Pons (tissue), 1 donor: ENCODE measurements around the gene TAOK1.
"Not testable (repeated sequence)": the region's sequence is repeated elsewhere in the genome, so short reads cannot be mapped to it uniquely, and the experiment has no call there.

Source experiments
- DNase-seq: peaks from one replicate; pipeline ENCODE4 v3.0.0-alpha.2; 2016; ENCODE audit warnings: low spot score

Gene TAOK1

DNA sequence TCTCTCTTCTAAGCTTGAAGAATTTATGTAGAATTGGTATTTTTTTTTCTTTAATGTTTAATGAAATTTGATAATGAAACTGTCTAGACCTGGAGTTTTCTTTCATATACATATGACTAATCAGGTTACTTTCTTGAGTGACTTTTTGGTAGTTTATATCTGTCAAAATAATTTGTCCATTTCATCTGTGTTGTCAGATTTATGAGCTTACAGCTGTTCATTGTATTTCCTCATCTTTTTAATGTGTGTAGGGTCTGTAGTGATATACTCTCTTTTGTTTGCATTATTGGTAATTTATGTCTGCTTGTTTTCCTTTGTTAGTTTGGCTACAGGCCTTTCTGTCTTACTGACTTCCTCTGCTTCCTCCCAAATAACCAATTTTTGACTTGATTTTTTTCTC is 55.7 kb downstream of the TAOK1 start:
- DNase-seq = no peak

DNA sequence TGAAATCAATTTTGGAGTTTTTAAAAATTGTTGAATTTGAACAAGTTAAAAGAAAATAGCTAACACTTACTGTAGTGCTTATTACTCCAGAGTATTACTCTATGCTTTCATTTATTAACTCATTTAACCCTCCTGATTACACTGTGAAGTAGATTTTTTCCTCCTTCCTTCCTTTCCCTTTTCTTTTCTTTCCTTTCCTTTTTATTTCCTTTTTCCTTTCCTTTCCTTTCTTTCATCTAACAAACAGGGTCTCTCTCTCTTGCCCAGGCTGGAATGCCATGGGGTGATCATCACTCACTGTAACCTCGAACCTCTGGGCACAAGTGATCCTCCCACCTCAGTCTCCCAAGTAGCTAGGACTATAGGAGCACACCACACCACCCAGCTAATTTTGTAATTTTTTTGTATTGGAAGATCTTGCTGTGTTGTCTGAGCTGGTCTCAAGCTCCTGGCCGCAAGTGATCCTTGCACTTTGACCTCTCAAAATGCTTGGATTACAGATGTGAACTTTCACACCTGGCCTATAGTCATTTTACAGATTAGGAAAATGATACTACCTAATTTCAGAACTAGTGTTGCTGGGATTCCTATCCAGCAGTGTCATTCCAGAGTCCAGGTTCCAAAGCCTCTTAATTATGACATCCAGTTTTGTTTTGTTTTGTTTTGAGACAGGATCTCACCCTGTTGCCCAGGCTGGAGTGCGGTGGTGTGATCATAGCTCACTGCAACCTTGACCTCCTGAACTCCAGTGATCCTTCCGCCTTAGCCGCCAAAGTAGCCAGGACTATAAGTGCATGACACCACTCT is 59.9 kb downstream of the TAOK1 start:
- DNase-seq = no peak

DNA sequence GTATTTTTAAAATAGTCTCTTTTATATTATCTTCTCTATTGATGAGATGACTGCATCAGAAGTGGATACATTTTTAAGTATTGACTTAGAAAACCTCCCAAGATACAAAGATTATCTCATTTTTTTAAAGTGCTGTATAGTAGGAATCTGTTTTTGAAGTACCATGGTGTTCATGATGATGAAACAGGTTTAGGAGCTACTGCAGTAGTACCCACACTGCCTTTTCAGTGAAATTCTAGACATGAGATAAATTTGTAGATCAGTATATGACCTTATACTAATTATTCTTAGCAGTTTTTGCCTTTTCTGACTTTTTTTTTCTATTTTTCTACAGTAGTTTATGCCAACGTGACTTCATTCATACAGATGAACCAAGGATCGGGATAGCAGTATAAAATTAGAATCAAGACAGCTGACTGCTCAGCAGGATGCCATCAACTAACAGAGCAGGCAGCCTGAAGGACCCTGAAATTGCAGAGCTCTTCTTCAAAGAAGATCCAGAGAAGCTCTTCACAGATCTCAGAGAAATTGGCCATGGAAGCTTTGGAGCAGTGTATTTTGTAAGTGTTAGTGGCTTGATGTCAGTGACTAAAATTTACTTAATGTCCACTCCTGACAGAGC is 61.1 kb downstream of the TAOK1 start:
- DNase-seq = no peak

DNA sequence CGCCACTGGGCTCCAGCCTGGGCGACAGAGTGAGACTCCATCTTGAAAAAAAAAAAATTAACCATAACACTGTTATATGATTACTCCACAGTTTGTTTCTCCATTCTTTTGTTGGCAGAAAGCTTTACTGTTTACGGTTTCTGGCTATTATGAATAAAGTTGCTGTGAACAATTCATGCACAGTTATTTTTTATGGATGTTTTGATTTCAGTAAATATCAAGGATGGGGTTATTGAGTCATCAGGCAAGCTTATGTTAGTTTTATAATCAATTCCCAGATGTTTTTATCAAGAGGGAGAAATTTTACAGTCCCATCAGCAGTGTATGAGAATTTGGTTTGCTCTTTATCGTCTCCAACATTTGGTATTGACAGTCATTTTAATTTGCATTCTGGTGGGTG is 67.9 kb downstream of the TAOK1 start:
- DNase-seq = no peak

DNA sequence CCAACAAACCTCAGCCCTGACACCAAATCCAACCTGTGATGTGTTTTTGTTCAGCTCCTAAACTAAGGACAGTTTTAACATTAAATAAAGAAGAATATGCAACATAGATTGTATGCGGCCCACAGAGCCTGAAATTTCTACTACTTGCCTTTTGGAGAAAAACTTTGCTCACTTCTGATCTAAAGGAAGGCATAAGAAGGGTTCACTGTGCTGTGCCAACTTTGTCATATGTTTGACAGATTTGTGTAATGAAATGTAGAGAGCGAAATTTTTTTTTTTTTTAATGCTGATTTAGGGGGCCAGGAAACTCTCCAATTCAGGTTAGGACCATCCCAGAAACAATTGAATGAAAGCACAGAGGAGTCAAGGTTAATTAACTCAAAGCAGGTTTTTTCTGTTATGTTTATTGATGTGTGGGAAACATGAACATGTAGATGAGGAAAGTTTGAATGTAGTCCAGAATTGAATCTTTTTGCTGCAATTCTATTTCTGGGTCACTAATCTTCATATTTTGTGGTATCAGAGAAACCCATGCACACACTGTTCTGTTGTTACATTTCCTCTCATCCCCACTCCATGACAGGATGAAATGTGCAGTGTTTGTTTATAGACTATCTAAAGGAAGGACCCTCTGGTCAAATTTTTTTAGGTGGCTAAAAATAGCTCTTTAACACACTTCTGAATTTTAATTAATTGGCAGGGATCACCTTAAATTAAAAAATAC is 71.5 kb downstream of the TAOK1 start:
- no peak for DNase-seq

DNA sequence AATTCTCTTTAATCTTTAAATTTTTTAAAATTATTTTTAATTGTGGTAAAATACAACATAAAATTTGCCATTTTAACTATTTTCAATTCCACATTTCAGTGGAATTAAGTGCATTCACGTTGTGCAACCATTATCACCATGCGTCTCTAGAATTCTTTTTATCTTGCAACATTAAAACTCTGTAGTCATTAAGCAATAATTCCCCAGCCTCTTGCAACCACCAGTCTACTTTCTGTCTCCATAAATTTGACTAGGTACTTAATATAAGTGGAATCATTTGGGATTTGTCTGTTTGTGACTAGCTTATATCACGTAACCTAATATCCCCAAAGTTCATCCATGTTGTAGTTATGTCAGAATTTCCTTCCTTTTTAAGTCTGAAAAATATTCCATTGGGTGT is 79.1 kb downstream of the TAOK1 start:
- DNase-seq = no peak

DNA sequence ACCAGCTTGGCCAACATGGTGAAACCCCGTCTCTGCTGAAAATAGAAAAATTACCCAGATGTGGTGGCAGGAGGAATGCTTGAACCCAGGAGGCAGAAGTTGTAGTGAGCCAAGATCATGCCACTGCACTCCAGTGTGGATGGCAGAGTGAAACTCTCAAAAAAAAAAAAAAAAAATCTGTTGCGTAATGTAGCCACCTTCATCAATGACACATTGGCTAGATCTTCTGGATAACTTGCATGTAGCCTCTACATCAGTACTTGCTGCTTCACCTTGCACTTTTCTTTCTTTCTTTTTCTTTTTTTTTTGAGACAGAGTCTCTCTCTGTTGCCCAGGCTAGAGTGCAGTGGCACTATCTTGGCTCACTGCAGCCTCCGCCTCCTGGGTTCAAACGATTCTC is 83.3 kb downstream of the TAOK1 start:
- not testable (repeated sequence) for DNase-seq

DNA sequence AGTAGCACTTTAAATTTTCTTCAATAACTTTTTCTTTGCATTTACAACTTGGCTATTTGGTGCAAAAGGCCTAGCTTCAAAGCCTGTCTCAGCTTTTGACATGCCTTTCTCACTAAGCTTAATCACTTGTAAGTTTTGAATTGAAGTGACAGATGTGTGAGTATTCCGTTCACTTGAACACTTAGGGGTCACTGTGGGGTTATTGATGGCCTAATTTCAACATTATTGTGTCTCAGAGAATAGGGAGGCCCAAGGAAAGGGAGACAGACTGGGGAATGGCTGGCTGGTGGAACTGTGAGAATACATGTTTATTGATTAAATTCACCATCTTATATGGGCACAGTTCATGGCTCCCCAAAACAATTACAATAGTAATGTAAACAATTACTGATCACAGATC is 84.1 kb downstream of the TAOK1 start:
- no peak for DNase-seq

DNA sequence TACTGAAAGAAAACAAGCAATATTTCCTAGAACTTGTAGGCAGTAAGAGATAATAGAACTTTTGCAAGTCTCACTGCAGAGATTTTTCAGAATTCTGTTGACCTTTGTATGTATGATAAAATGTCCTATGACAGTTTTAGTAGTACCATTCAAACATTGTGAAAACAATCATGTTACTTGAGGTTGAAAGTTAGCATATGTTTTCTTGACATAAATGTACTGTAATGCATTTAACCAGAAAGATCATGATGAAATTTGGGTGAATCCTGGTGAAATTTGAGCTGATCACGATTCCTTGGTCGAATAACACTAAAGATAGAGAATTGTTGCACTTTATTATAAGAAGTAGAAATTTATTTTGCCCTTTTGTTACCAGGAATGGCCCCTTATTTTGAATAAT is 85.7 kb downstream of the TAOK1 start:
- no peak for DNase-seq

DNA sequence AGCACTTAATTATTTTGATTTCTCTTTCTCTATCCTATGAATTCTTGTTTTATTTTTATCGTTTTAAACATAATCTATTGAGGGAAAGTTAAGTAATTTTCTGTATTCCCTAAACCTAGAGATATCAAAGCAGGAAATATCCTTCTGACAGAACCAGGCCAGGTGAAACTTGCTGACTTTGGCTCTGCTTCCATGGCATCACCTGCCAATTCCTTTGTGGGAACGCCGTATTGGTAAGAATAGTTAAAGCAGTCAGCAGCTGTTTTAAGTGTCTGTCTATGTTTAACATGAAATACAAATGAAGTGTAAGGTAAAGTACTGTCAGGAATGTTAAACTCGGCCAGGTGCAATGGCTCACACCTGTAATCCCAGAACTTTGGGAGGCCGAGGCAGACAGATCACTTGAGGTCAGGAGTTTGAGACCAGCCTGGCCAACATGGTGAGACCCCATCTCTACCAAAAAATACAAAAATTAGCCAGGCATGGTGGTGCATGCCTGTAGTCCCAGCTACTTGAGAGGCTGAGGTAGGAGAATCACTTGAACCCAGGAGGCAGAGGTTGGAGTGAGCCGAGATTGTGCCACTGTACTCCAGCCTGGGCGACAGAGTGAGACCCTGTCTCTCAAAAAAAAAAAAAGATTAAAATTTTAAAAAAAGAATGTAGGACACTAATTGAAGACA is 90.2 kb downstream of the TAOK1 start:
- DNase-seq = not testable (repeated sequence)

DNA sequence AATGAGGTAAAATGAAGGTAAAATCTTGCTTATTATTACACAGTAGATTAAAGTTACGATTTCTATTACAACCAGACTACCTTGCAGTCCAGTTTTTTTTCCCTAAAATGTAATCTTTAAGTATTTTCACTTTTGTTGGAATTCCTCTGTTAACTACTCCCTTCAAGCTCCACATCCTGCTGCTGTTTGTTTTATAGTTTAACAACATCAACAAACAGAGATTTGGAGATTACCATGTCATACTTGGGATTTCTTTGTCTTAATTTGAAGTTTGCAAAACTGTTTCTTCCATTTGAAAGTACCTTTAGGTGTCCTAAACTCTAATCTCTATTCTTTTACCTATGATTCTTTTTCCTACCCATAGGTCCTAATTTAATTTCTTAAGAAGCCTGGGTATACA is 93.3 kb downstream of the TAOK1 start:
- DNase-seq = no peak

DNA sequence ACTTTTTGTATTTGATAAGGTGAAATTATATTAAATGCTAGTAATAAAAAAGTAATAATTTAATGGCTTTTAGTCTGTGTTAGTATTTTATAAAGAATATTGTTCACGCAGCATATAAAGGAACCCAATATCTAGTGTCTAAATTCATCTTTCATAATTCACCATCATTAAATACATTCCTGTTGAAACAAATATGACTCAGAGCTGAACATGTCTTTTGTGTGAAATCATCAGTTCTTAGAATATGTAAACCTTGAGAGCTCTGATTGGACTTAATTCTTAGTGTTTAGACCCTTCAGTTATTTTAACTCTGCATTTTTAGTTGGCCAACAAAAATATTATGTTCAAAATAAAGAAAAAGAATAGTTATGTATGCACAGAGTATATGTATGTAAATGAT is 104.8 kb downstream of the TAOK1 start:
- no peak for DNase-seq

DNA sequence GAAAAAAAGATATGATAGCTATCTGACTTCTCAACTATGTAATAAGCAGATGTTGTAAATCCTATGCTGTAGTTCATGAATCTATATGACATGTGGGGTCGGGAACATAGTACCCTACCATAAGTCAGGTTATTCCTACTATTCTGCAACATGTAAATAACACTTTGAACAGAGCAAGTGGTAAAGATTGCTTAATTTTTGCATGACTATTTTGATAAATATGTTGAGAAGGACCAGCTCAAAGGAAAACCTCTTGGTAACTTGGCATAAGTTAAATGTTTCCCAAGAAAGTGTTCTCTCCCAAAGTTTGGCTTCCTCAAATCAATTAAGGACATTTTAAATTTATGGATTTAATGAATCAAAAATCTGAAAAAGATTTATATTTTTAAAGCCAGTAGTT is 114.5 kb downstream of the TAOK1 start:
- no peak for DNase-seq

DNA sequence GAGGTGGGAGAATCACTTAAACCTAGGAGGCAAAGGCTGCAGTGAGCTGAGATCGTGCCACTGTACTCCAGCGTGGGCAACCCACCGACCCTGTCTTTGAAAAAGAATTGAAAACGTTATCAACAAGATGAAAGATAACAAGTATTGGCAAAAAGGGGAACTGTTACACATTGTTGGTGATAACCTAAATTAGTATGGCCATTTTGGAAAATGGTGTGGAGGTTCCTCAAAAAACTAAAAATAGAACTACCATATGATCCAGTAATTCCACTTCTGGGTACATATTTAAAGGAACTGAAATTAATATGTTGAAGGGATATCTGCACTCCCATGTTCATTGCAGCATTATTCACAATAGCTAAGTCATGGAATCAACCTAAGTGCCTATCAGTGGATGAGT is 115.7 kb downstream of the TAOK1 start:
- no peak for DNase-seq

DNA sequence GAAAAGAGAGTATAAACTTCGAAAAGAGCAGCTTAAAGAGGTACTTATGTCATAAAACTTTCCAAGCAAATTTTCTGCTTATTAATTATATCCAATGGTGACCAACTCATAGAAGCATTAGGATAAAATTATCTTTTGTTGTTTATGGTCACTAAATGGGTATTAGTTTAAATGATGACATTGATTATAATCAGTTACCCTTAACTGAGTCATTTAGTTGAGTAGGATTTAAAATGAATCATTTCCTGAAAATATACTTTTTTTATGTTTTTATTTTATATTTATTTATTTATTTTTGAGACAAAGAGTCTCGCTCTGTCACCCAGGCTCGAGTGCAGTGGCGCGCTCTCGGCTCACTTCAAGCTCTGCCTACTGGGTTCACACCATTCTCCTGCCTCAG is 120.8 kb downstream of the TAOK1 start:
- DNase-seq = no peak

DNA sequence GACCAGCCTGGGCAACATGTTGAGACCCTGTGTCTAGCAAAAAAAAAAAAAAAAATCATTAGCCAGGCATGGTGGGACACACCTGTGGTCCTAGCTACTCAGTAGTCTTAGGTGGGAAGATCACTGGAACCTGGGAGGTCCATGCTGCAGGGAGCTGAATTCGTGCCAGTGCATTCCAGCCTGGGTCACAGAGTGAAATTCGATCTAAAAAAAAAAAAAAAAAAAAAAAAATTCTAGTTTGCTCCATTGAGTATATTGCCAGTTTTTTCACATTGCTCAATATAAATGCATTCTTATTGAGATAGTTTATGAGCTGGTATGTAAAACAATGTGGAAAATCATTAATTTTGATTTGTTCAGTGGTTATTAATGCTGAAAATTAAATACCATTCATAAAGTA is 124.6 kb downstream of the TAOK1 start:
- DNase-seq = no peak

DNA sequence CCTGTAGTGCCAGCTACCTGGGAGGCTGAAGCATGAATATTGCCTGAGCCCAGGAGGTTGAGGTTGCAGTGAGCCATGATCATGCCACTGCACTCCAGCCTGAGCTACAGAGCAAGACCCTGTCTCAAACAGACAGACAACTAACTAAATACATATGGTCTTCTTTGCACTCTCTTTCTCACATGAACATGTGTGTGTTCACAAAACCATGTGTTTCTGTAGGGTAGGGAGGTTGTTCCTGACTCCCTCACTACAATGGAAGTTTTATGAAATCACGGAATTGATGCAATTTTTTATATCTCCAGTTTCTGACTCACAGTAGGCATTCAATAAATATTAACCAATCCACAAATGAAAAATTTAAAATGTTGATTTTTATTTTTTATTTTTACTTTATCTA is 128.2 kb downstream of the TAOK1 start:
- no peak for DNase-seq

DNA sequence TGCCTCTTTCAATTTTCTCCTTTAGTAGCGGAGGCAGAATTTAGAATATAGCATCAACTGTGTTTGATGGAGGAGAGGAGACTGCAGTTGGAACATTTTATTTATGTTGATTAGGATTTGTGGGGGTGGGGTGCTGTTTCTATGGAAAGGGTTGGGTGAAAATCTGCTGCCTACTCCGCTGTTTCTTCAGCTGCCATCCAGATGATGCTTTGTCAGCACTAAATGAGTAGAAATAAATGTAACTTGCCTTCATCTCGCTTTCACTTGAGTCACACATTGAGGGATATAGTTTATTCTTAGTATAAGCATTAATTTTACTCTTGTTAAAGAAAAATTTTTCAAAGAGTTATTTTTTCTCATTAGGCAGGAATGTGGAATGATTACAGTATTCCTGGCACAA is 134.5 kb downstream of the TAOK1 start:
- DNase-seq = no peak

DNA sequence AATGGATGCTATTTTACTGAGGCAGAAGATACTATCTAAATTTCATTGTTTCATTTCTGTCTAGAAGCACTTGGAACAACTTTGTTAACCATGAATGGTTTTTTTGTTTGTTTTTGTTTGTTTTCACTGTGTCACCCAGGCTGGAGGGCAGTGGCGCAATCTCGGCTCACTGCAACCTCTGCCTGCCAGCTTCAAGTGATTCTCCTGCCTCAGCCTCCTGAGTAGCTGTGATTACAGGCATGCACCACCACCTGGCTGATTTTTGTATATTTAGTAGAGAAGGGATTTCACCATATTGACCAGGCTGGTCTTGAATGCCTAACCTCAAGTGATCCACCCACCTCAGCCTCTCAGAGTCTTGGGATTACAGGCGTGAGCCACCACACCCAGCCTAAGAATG is 136.2 kb downstream of the TAOK1 start:
- no peak for DNase-seq

DNA sequence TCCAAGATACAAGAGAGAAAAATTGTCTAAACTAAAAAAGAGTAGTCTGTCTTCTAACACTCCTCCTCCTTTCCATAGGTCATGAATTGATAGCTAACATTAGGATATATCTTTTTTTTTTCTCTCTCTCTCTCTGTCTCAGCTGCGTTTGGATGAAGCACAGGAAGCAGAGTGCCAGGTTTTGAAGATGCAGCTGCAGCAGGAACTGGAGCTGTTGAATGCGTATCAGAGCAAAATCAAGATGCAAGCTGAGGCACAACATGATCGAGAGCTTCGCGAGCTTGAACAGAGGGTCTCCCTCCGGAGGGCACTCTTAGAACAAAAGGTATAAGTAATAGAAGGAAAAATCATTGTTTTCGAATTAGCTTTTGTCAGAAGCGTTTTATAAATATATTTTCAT is 143.8 kb downstream of the TAOK1 start:
- DNase-seq = peak; percentile 49

DNA sequence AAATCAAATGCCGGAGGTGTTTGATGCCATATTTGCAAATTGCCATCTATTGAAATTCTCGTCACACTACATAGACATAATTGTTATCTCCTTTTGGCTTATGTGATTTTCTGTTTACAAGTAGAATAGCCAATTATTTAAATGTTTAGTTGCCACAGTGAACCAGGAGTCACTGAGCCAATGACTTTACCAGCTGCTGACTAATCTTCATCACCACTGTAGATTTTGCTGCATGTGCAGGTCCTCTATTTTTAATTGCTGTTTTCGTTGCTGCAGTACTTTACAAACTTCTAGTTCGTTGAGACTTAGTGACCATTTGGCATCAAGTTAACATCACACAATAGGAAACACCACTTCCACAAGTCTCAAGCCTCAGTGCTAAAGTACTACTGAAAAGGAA is 153.9 kb downstream of the TAOK1 start:
- no peak for DNase-seq

DNA sequence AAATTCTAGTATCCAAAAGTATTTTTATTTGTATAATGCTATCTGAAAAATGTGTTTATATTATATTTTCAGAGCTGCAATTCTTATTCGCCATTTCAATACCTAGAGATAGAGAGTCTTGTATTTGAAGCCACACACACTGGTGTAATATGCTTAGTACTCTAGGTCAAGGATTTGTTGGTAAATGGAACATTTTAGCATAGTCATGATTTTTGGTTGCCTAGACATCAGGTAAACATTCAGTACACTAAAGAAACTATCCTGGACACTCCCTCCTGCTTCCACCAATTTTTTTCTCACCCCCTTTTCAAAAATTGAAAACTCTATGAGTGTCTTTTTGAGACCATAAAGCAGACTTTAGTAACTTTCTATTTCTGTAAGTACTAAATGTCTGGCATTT is 155.9 kb downstream of the TAOK1 start:
- DNase-seq = no peak

DNA sequence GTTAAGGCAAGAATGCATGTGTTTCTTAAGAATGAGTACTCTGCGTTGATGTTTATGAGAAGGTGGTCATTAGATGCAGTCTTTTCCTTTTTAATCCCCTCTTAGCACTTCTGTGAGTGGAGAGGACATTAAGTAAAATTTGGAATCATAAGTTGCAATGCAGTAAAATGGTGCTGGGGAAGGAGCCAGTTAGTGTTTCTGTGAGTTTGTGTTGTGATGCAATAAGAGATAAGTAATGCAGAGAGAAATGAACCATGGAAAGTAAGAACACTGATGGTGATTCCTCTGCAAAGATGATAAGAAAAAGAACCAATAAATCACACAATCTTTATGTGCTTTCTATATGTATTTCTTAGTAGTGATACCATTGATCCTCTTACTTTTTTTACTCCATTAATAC is 156.7 kb downstream of the TAOK1 start:
- no peak for DNase-seq
